ENCODE results near the gene MRGPRF.

MRGPRF gene

DNA sequence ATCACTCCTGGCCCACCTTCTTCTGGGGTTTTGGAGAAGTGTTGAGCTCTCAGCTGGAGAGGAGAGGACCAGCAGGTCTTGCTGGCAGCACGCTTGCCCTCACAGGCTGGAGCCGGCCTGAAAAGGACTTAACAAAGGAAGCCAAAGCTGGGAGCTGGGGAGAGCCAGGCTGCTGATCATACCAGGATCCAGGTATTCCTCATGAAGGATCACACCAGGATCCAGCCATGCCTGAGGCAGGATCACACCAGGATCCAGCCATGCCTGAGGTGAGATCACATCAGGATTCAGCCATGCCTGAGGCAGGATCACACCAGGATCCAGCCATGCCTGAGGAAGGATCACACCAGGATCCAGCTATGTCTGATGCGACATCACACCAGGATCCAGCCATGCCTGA, 49.3 kb downstream of the MRGPRF start:
- no peak for DNase-seq
- H3K36me3 ChIP-seq (ENCODE audit: control insufficient read depth, insufficient read depth, low read length): no peaks in the 10 kb centered on the region
- H3K4me3 ChIP-seq (ENCODE audit: insufficient read depth, low read depth, low read length, poor library complexity, severe bottlenecking): no peak overlapping the region
- no peaks in the 10 kb centered on the region for H3K27me3 ChIP-seq (replicated peaks; ENCODE audit: control insufficient read depth, insufficient read depth, low read length, poor library complexity, severe bottlenecking)
- H3K9me3 ChIP-seq (ENCODE audit: control insufficient read depth, low read length): no peaks in the 10 kb centered on the region
- H3K27ac ChIP-seq (ENCODE audit: insufficient read depth, low read length, poor library complexity, severe bottlenecking): no peak overlapping the region
- peaks cover 18% of the 10 kb centered on the region for H3K4me1 ChIP-seq (ENCODE audit: control insufficient read depth, insufficient read depth, low read length, poor library complexity, severe bottlenecking)

DNA sequence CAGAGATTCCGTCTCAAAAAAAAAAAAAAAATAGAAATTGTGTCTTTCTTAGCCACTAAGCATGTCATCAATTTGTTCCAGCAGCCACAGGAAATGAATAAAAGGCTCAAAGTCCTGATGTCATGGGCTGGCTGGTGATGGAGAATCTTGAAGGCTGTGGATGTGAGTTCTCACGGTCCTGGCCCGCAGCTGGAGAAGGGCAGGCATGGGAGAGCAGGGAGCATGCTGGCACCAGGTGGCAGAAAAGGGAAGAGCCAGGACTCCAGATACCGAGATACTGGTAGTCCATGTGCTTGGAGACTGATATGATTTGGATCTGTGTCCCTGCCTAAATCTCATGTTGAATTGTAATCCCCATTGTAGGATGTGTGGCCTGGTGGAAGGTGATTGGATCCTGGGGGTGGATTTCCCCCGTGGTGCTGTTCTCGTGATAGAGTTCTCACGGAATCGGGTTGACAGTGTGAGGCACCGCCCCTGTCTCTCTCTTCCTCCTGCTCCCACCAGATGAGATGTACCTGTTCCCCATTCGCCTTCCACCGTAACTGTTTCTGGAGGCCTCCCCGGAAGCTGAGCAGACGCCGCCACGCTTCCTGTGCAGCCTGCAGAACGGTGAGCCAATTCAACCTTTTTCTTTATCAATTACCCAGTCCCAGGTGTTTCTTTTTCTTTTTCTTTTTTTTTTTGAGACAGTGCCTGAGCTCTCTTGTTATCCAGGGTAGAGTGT, 50.4 kb downstream of the MRGPRF start:
- peaks cover 18% of the 10 kb centered on the region for H3K4me1 ChIP-seq (ENCODE audit: control insufficient read depth, insufficient read depth, low read length, poor library complexity, severe bottlenecking)
- H3K27ac ChIP-seq (ENCODE audit: insufficient read depth, low read length, poor library complexity, severe bottlenecking): peak overlapping the region; percentile 1
- peak in 2 of 3 donors; percentile 28 to 54 for DNase-seq
- H3K9me3 ChIP-seq (ENCODE audit: control insufficient read depth, low read length): no peaks in the 10 kb centered on the region
- H3K4me3 ChIP-seq (ENCODE audit: insufficient read depth, low read depth, low read length, poor library complexity, severe bottlenecking): no peak overlapping the region
- no peaks in the 10 kb centered on the region for H3K36me3 ChIP-seq (ENCODE audit: control insufficient read depth, insufficient read depth, low read length)
- H3K27me3 ChIP-seq (replicated peaks; ENCODE audit: control insufficient read depth, insufficient read depth, low read length, poor library complexity, severe bottlenecking): no peaks in the 10 kb centered on the region

DNA sequence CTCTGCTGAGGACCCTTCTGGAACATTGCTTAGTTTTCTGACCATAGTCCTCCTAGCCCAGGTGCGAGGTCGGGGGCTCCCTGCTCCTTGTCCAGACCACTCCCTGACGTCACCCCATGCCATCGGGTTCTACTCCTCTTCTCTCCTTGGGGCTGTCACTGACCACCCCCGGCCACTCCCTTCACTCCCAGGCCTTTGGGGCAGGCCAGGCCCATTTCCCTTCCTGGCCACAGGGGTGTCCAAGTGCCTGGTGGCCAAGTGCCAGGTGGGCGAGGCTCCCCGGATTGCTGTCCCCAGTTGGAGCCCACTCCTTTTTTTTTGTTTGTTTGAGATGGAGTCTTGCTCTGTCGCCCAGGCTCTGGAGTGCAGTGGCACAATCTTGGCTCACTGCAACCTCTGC, 51.8 kb downstream of the MRGPRF start:
- Histone ChIP-seq H3K27me3 (replicated peaks; ENCODE audit: control insufficient read depth, insufficient read depth, low read length, poor library complexity, severe bottlenecking) (no peaks in the 10 kb centered on the region), H3K4me3 (ENCODE audit: insufficient read depth, low read depth, low read length, poor library complexity, severe bottlenecking) (no peak overlapping the region), H3K9me3 (ENCODE audit: control insufficient read depth, low read length) (no peaks in the 10 kb centered on the region), H3K36me3 (ENCODE audit: control insufficient read depth, insufficient read depth, low read length) (no peaks in the 10 kb centered on the region), H3K27ac (ENCODE audit: insufficient read depth, low read length, poor library complexity, severe bottlenecking) (no peak overlapping the region), H3K4me1 (ENCODE audit: control insufficient read depth, insufficient read depth, low read length, poor library complexity, severe bottlenecking) (peaks cover 24% of the 10 kb centered on the region)
- DNase-seq: no peak

DNA sequence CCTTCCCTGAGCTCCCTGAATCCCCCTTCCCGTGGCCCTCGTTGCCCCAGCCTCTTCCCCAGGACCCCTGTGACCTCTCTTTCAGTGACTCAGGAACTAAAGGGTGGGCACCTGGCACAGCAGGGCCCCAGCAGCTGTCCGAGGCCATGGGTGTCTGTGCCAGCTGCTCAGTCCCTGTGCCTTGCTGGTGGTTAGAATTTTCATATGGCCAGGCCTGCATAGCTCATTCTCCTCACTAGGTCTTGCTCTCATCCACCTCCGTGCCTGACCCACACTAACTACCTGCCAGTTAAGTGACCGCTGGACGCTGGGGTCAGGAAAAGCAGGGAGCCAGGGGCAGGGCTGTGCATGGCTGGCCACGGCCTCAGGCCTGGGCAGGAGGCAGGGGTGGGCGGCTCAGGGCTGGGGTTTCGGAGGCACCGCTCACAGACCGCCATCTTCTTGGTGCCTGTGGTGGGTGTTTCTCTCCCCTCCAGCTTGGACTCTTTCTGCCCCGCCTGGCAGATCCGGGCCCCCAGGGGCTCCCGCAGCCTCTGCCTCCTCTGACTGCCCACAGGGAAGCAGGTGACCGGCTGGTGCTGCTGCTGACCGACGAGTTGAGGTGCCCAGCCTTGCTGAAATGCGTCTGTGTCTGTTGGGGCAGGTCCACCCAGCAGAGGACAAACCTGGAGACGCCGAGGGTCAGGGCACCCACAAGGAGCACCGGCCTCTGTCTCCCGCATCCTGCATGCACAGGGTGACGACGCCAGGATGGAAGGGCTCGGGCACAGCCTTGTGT, 52.6 kb downstream of the MRGPRF start:
- H3K27me3 ChIP-seq (replicated peaks; ENCODE audit: control insufficient read depth, insufficient read depth, low read length, poor library complexity, severe bottlenecking): no peaks in the 10 kb centered on the region
- DNase-seq: no peak
- no peak overlapping the region for H3K27ac ChIP-seq (ENCODE audit: insufficient read depth, low read length, poor library complexity, severe bottlenecking)

DNA sequence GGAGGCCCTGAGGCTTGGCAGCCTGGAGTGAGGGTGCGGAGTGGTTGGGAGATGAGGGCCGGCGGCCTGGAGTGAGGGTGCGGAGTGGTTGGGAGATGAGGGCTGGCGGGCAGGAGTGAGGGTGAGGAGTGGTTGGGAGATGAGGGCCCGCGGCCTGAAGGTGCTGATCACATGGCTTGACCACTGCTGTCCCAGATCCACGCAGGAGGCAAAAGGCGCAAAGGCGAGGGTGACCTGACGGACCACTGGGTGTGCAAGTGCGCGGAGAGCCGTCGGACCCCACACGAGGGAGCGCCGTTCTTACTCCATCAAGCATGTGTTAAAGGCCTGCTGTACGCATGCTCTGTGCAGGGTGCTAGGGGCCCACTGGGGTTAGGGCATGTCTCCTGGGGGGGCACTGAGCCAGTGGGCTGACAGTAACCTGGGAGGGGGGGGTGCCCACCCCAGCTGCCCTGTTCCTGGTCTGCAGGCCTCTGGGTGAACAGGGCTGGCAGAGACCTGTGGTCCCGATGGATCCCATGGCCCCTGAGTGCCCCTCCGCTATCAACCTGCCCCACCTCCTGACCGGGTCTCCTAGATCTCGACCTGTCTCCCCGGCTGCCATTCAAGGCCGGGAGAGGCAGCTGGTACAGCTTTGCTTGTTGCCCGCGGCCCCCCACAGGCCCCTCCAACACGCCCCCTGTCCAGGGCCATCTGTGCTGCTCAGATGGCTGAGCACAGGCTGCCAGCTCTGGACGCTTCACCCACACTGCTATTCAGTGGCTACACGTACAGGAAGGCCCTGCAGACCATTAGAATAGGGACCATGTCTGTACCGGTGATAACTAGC, 53.4 kb downstream of the MRGPRF start:
- H3K4me3 ChIP-seq (ENCODE audit: insufficient read depth, low read depth, low read length, poor library complexity, severe bottlenecking): no peak overlapping the region
- no peak overlapping the region for H3K27ac ChIP-seq (ENCODE audit: insufficient read depth, low read length, poor library complexity, severe bottlenecking)
- H3K9me3 ChIP-seq (ENCODE audit: control insufficient read depth, low read length): no peaks in the 10 kb centered on the region
- H3K27me3 ChIP-seq (replicated peaks; ENCODE audit: control insufficient read depth, insufficient read depth, low read length, poor library complexity, severe bottlenecking): no peaks in the 10 kb centered on the region
- no peaks in the 10 kb centered on the region for H3K36me3 ChIP-seq (ENCODE audit: control insufficient read depth, insufficient read depth, low read length)
- H3K4me1 ChIP-seq (ENCODE audit: control insufficient read depth, insufficient read depth, low read length, poor library complexity, severe bottlenecking): peaks cover 18% of the 10 kb centered on the region
- DNase-seq: no peak

More for the DNA sequence above, 52.6 kb downstream of the MRGPRF start:
- no peak overlapping the region for H3K4me3 ChIP-seq (ENCODE audit: insufficient read depth, low read depth, low read length, poor library complexity, severe bottlenecking)
- no peaks in the 10 kb centered on the region for H3K36me3 ChIP-seq (ENCODE audit: control insufficient read depth, insufficient read depth, low read length)
- peaks cover 18% of the 10 kb centered on the region for H3K4me1 ChIP-seq (ENCODE audit: control insufficient read depth, insufficient read depth, low read length, poor library complexity, severe bottlenecking)
- H3K9me3 ChIP-seq (ENCODE audit: control insufficient read depth, low read length): no peaks in the 10 kb centered on the region

DNA sequence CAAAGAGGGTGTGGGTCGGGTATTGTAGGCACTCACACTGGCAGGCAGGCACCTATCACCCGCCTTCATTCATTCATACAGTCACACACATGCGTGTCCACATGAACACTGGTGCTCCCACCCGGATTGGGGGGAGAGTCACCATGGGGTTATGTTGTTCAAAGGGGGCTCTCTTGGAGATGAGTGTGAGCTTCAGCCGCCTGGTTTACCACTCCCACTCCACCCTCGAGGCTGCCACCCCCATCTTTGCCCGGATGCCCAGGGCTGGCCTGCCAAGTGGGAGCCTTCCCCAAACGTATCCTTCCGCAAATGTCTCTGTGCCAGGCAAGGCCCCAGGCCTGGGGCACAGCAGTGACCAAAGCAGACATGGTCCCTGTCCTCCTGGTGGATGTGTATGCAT, 54.8 kb downstream of the MRGPRF start:
- no peaks in the 10 kb centered on the region for H3K9me3 ChIP-seq (ENCODE audit: control insufficient read depth, low read length)
- peaks cover 9% of the 10 kb centered on the region for H3K4me1 ChIP-seq (ENCODE audit: control insufficient read depth, insufficient read depth, low read length, poor library complexity, severe bottlenecking)
- no peak overlapping the region for H3K27ac ChIP-seq (ENCODE audit: insufficient read depth, low read length, poor library complexity, severe bottlenecking)
- DNase-seq: no peak
- no peak overlapping the region for H3K4me3 ChIP-seq (ENCODE audit: insufficient read depth, low read depth, low read length, poor library complexity, severe bottlenecking)
- H3K27me3 ChIP-seq (replicated peaks; ENCODE audit: control insufficient read depth, insufficient read depth, low read length, poor library complexity, severe bottlenecking): no peaks in the 10 kb centered on the region
- H3K36me3 ChIP-seq (ENCODE audit: control insufficient read depth, insufficient read depth, low read length): no peaks in the 10 kb centered on the region

DNA sequence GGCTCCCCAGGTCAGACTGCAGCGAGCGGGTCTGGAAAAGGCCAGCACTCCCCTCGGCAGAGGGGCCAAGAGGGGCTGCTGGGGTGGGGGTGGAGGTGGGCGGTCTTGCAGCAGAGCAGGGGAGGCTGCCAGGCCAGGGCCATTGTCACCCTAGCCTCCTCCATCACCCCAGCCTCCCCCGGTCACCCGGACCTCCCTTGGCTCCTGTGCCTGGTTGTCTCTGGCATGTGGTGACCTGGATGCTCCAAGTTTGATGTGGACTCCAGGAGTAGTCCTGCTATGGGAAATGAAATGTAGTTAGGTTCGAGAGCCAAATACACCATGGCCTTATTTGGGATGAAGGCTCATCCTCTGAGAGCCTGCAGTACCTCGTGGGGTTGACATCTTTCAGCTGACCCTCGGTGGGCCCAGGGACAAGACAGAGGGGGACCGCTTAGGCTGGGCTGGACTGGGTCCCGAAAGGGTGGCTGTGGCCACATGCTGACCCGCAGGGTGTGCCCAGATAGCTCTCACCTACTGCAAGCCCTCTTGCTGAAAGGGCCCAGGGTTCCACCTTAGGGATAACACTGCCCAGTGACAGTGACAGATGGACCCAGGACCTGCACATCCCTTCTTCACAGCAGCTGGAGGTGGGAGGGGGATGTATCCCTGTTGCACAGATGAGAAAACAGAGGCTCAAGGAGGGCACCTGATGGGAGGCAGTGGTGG, 56.3 kb downstream of the MRGPRF start:
- Histone ChIP-seq H3K36me3 (ENCODE audit: control insufficient read depth, insufficient read depth, low read length) (no peaks in the 10 kb centered on the region), H3K27ac (ENCODE audit: insufficient read depth, low read length, poor library complexity, severe bottlenecking) (no peak overlapping the region), H3K4me1 (ENCODE audit: control insufficient read depth, insufficient read depth, low read length, poor library complexity, severe bottlenecking) (peaks cover 9% of the 10 kb centered on the region), H3K27me3 (replicated peaks; ENCODE audit: control insufficient read depth, insufficient read depth, low read length, poor library complexity, severe bottlenecking) (no peaks in the 10 kb centered on the region), H3K4me3 (ENCODE audit: insufficient read depth, low read depth, low read length, poor library complexity, severe bottlenecking) (no peak overlapping the region), H3K9me3 (ENCODE audit: control insufficient read depth, low read length) (no peaks in the 10 kb centered on the region)
- DNase-seq: no peak

DNA sequence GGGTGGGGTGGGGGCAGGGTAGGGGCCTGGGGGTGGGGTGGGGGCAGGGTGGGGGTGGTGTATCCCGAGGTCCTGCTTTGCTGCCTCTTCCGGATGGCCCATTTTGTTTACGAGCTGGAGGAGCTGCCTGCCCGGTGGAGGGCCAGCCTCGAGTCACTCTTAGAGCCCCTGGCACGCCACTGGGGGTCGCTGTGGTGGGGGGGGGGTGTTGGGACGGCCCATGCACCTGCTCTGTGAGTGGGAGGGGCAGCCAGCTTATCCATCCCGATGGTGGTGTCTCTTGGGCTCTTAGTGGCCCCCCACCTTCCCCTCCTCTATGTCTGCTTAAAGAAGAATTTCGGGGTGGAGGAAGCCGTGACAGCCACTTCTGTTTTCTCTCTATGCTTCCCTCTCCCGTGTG, 56.9 kb downstream of the MRGPRF start:
- Histone ChIP-seq H3K27ac (ENCODE audit: insufficient read depth, low read length, poor library complexity, severe bottlenecking) (no peak overlapping the region), H3K4me3 (ENCODE audit: insufficient read depth, low read depth, low read length, poor library complexity, severe bottlenecking) (no peak overlapping the region)

DNA sequence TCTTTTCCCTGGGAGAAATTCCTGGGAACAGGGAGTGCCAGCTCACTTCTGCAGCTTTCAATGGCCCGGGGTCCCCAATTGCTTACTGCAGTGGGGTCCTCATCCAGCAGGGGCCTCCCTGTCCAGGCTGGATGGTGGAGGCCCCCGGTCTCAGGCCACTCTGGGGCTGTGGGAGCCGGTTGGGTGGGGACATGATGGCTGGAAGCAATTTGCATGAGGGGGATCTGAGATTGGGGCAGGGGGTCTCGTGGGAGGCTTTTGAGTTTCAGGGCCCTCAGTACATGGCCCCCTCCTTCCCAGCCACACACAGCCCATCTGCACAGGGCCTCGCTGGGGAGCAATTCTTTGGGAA, 57.5 kb downstream of the MRGPRF start:
- H3K9me3 ChIP-seq (ENCODE audit: control insufficient read depth, low read length): no peaks in the 10 kb centered on the region
- no peak overlapping the region for H3K27ac ChIP-seq (ENCODE audit: insufficient read depth, low read length, poor library complexity, severe bottlenecking)
- H3K4me3 ChIP-seq (ENCODE audit: insufficient read depth, low read depth, low read length, poor library complexity, severe bottlenecking): no peak overlapping the region

More for the DNA sequence above, 56.9 kb downstream of the MRGPRF start:
- Histone ChIP-seq H3K36me3 (ENCODE audit: control insufficient read depth, insufficient read depth, low read length) (no peaks in the 10 kb centered on the region), H3K9me3 (ENCODE audit: control insufficient read depth, low read length) (no peaks in the 10 kb centered on the region), H3K27me3 (replicated peaks; ENCODE audit: control insufficient read depth, insufficient read depth, low read length, poor library complexity, severe bottlenecking) (no peaks in the 10 kb centered on the region), H3K4me1 (ENCODE audit: control insufficient read depth, insufficient read depth, low read length, poor library complexity, severe bottlenecking) (peaks cover 9% of the 10 kb centered on the region)
- DNase-seq: peak in 2 of 3 donors; percentile 16 to 17

More for the DNA sequence above, 57.5 kb downstream of the MRGPRF start:
- Histone ChIP-seq H3K36me3 (ENCODE audit: control insufficient read depth, insufficient read depth, low read length) (no peaks in the 10 kb centered on the region), H3K27me3 (replicated peaks; ENCODE audit: control insufficient read depth, insufficient read depth, low read length, poor library complexity, severe bottlenecking) (no peaks in the 10 kb centered on the region), H3K4me1 (ENCODE audit: control insufficient read depth, insufficient read depth, low read length, poor library complexity, severe bottlenecking) (peaks cover 9% of the 10 kb centered on the region)
- no peak for DNase-seq

Measured in effector memory CD4-positive, alpha-beta T cell (primary cell).